ENCODE results near the gene CLIC6. TPM values are rescaled to one million over a fixed set of nuclear protein-coding genes. Genes with fewer than 3 reads are reported as not detected.

The CLIC6 gene
- total and polyA plus RNA-seq, 3 donors from 2014 or later: 0.16 to 2.0 (median 0.37) TPM

GRCh38 chr21:34636961-34637360 is 31.8 kb upstream of the CLIC6 start:
- intact Hi-C loops (cut with DNase I; ENCODE audit: low total_unique reads): no loop called here
- DNase-seq: no peak
- H3K9me3 ChIP-seq: no peaks in the 10 kb centered on the region
- no peak overlapping the region for H3K4me3 ChIP-seq
- TF ChIP-seq CTCF (IDR thresholded peaks at IDR 0.05) (no peak), POLR2A (IDR thresholded peaks at IDR 0.05) (no peak)
- 80 to 84% methylated on average over 3 of the region's 3 CpGs for WGBS, 2 donors
- no peaks in the 10 kb centered on the region for H3K36me3 ChIP-seq (ENCODE audit: low read depth, missing control alignments)
- no peak overlapping the region for H3K27ac ChIP-seq
- H3K27me3 ChIP-seq: no peaks in the 10 kb centered on the region
- H3K4me1 ChIP-seq: no peaks in the 10 kb centered on the region

- no peak for DNase-seq
- Histone ChIP-seq H3K4me1 (no peaks in the 10 kb centered on the region), H3K4me3 (no peak overlapping the region), H3K27me3 (no peaks in the 10 kb centered on the region), H3K9me3 (no peaks in the 10 kb centered on the region), H3K36me3 (ENCODE audit: low read depth, missing control alignments) (no peaks in the 10 kb centered on the region), H3K27ac (no peak overlapping the region)
- TF ChIP-seq POLR2A (IDR thresholded peaks at IDR 0.05): no peak
- no peak for TF ChIP-seq CTCF (IDR thresholded peaks at IDR 0.05)
- 65 to 67% methylated on average over 1 of the region's 1 CpG for WGBS, 2 donors
- intact Hi-C loops (cut with DNase I; ENCODE audit: low total_unique reads): no loop called here
These were observed 29.5 kb upstream of the CLIC6 start for GRCh38 chr21:34639250-34639649.

GRCh38 chr21:34639882-34640788 is 28.7 kb upstream of the CLIC6 start:
- 63 to 68% methylated on average over 9 of the region's 9 CpGs for WGBS, 2 donors
- H3K4me3 ChIP-seq: no peak overlapping the region
- H3K9me3 ChIP-seq: no peaks in the 10 kb centered on the region
- no peaks in the 10 kb centered on the region for H3K27me3 ChIP-seq
- TF ChIP-seq POLR2A (IDR thresholded peaks at IDR 0.05) (no peak), CTCF (IDR thresholded peaks at IDR 0.05) (no peak)
- no peaks in the 10 kb centered on the region for H3K36me3 ChIP-seq (ENCODE audit: low read depth, missing control alignments)
- H3K27ac ChIP-seq: no peak overlapping the region
- H3K4me1 ChIP-seq: no peaks in the 10 kb centered on the region
- DNase-seq: no peak
- intact Hi-C loops (cut with DNase I; ENCODE audit: low total_unique reads): no loop called here

GRCh38 chr21:34640858-34641257 is 27.9 kb upstream of the CLIC6 start:
- H3K27ac ChIP-seq: no peak overlapping the region
- no peaks in the 10 kb centered on the region for H3K27me3 ChIP-seq
- no peak for TF ChIP-seq CTCF (IDR thresholded peaks at IDR 0.05)
- no peak for TF ChIP-seq POLR2A (IDR thresholded peaks at IDR 0.05)
- H3K4me3 ChIP-seq: no peak overlapping the region
- intact Hi-C loops (cut with DNase I; ENCODE audit: low total_unique reads): no loop called here
- no peaks in the 10 kb centered on the region for H3K4me1 ChIP-seq
- H3K36me3 ChIP-seq (ENCODE audit: low read depth, missing control alignments): no peaks in the 10 kb centered on the region
- no peak for DNase-seq
- WGBS, 2 donors: 79 to 84% methylated on average over 4 of the region's 4 CpGs
- H3K9me3 ChIP-seq: no peaks in the 10 kb centered on the region

Measured in testis (tissue), 3 donors.